HTR-8/SVneo (cell line): ENCODE data around the gene MST1R.

Experiments
- DNase-seq: peaks from one replicate; pipeline ENCODE4 v3.0.0; 2011; ENCODE audit warnings: low spot score, mixed read lengths; ENCODE audit not compliant: insufficient read length
- FAIRE-seq: peaks from 2 replicates; lab custom pipeline; 2011; peaks lifted over from hg19 to GRCh38; lab: Jason Lieb, UNC

The MST1R gene

DNA sequence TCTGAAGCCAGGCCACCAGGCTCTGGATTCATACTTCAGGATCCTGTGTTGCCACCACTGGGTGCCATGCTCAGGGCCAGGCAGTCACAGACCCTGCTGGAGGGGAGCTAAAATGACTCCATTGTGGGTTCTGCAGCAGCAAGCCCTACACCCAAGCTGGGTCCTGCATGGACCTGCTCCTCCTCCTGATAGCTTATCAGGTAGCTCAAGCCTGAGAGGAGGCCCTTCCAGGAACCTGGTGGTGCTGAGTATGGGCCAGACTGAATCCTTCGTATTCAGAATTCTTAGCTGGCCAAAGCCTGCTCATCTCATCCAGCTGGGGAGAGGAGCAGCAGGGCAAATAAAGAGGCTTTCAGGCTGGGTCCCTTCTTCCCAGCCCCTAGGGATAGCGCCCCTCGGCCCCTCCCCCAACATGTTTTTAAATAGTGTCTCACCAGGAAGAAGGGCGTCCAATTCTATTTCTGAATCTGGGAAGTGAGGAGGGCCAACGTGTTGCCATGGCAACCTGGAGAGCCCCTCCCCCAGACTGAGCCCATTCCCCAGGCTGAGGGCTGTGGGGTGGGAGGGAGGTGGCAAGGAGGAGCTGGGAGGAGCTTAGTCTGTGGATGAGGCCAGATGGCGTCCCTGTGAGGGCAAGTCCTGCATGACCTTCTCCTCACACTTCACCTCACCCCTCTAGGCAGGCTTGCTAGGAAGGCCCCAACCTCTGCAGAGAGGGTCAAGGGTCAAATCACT is 22.9 kb downstream of the MST1R start:
- FAIRE-seq (no peak), DNase-seq (no peak)

DNA sequence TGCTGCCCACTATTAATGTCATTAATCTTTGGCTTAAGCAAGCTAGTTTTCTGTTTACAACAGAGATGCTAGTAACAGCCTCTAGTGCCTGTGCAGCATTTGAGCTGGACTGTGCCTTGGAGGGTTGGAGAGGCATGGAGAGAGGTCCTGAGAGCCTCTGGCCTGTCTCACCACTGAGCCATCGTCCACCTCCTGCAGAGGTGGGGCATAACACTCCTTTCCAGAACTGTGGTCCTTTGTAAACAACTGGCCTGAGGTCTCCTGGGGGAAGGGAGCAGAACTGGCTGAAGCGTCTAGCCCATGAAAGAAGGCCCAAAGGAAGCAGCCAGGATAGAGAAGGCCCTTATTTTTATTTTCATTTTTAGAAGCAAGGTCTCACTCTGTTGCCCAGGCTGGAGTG is 24.0 kb downstream of the MST1R start:
- DNase-seq: no peak
- no peak for FAIRE-seq

DNA sequence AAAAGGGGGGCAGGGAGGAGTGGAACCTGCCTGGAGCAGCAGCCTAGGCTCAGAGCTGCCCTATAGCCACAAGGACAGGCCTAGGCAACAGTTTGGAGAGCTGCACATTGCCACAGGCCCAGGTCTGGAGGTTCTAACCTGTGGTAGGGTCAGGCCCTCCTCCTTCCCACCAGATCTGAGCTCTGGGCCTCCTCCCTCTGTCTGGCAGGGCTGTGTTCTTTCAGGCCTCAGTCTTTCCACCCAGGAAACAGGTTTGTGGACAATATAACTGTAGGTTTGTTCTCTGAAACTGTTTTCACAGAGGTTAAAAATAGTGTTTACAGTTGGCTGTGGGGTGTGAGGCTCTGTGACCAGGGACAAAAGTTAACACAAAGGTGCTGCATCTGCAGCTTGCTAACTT is 25.0 kb downstream of the MST1R start:
- FAIRE-seq (no peak), DNase-seq (no peak)

DNA sequence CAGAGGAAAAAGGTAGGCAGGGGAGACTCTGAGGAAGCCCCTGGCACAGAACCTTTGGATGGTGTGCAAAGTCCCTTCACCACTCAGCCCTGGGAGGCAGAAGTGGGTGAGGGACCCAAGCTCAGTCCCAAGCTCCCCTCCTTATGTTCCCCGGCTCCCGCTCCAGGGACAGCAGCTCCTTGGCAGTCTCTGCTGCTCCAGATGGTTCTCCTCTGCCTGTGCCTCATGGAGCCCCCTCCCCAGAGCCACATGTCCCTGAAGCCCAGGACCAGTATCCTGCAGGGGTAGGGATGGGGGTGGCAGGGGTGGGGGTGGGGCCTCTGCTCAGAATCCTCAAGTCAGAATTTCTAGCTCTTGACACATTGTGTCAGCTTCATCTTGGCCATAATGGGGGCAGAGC is 26.0 kb downstream of the MST1R start:
- no peak for FAIRE-seq
- DNase-seq: no peak

DNA sequence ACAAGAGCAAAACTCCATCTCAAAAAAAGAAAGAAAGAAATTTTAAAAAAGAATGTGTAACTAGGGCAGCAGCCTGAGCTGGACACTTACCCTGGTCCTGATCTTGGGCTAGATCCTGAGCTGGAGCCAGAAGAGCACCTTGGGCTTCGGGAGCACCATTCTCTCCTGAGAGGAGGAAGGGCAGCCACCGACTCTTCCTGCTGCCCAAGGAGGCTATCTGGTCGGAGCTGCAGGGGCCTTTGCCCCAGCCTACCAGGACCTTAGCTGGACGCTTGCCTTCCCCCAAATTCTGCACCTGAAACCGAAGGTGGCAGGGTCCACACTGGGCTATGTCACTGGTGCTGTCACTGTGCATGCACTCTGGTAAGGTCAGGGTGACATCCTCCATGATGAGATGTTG is 27.1 kb downstream of the MST1R start:
- FAIRE-seq (no peak), DNase-seq (no peak)

DNA sequence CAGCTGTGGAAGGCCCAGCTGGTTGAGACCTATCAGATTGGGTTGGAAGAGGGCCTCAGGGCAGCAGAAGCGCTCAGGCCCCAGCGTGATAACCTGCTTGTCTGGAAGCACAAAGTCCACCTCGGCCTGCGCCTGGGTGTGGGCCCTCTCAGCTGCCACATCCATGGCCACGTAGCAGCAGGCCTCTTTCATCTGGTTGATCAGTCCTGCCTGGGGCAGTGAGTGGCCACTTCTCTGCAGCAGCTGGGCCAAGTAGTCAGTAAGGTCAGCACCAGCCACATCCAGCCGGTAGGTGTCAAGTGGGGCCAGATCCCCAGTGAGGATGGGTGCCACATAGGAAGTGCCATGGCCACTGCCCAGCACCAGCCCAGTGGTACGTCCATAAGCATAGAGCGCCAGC is 30.1 kb downstream of the MST1R start:
- FAIRE-seq (no peak), DNase-seq (no peak)

DNA sequence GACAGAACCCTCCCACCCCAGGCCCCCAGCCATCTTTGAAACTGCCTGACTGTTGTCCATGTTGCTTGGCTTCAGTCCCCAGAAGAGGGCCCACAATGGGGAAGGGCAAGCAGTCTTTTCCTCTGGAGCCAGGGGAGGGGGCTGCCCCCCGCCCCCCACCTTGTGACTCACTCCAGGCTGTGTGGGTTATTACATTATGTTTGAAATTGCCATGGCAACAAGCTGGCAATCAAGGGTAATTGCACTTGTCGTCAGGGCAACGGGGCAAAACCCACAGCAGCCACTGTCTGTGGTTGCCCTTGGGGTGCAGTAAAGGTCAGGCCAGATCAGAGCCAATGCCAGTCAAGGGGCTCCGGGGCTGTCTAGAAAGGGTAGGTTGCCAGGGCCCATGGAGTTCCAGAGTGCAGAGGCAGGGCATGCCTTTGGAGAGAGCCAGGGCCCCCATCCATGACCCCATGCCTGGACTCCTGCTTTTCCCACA is 30.8 kb downstream of the MST1R start:
- FAIRE-seq (no peak), DNase-seq (no peak)

DNA sequence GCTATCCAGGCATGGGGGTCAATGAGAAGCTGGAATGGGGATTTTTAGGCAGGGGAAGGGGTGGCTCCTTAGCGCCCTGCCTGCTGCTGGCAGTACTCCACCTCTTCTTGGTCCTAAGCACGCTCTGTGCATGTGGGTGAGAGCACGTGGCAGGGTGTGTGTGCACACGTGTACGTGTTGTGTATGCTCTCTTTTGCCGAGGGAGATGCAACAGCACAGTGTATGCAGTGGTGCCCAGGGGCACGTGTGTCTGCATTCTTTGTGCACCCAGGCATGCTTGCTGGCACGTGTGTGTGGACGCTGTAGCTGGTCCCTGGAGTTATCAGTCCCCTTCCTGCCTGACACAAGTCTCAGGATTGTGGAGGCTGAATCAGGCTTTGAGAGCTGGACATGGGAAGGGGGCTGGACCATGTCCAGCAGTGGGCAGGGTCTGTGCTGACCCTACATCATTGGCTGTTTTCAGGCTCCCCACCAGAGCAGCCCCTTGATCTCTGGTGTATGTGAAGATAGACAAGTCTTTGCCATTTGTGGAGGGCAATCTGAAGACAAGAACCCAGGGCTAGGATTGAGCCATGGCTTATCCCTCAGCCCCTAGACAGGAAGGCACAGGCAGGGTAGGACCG is 32.0 kb downstream of the MST1R start:
- FAIRE-seq (peak; percentile 26), DNase-seq (no peak)

DNA sequence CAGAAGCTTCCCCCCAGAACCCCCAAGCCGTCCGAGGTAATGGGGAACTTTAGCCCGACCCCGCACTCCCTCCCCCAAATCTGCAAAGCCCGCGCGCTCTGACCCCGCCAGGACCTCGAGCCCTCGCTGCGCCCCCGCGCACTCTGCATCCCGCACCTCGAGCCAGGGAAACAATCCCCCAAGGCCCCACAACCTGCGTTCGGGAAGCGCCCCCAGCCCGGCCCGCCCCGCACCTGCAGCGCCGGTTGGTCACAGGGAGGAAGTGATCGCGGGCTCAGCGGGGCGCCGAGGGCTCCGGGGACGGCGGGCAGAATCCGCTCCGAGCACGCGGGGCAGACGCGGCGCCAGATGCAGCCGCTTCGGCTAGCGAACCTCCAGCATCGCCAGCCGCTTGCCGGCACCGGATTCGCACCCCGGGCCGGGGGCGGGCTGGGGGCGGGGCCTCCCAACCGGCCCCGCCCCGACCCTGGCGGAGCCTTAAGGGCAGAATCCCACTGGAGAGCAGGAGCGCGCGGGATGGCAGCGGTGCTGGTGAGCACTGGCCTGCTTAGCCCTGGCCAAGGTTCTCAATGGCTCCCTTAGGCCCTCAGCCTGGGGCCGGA is 34.0 kb downstream of the MST1R start, which contains the start of gene CAMKV:
Gene CAMKV, minus strand, starts transcription at position 382 of the 602 bp plus-strand sequence. CDS start 7,518 bp downstream, outside the sequence.
- no peak for FAIRE-seq

DNA sequence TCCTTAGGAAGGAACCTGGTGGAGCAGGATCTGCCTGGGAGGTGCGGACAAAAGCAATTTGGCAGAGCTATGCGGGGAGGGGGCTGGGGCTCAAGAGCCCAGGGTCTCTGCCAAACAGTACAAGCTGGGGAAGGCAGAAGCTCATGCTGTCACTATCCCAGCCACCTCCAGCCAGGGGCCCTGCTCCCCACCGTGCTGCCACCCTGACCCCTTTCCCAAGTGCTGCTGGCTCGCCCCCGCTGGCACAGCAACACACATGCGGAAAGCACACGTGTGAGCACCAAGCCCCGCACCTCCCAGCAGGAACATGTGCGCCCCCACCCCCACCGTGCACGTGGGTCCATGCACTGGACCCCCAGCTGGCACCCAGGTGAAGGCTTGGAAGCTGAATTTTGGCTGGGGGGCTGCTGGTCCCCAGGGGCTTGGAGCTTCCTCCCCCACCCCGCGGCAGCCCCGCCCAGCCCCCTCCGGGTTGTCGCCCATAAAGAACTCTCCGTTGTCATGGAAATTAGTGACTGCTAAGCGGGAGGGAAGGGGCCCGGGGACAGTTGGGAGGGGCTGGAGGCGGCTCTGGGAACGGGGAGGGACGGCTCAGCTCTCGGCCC is 34.7 kb downstream of the MST1R start:
- FAIRE-seq: no peak
- DNase-seq: no peak

More for the DNA sequence above, 34.0 kb downstream of the MST1R start, which contains the start of gene CAMKV:
- peak; percentile 21 for DNase-seq

DNA sequence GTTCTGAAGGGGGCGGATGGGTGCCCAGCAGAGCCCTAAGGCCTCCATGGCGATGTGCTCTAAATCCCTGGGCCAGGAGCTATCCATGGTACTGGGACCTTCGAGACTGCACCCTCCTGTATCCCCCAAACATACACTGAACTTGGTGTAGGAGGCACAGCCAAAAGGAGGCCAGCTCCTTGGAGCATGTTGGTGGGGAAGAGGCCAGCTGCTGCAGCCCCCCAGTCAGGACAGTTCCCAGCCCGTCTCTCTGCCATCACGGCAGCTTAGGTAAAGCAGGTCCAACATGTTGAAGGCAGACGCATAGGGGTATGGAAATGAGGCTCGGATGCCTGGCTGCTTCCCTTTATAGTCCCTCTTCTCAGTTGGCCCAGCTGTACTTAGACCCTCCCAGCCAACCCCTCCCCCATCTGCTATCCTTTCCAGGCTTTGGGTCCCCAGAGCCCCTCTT is 35.8 kb downstream of the MST1R start:
- FAIRE-seq: no peak

DNA sequence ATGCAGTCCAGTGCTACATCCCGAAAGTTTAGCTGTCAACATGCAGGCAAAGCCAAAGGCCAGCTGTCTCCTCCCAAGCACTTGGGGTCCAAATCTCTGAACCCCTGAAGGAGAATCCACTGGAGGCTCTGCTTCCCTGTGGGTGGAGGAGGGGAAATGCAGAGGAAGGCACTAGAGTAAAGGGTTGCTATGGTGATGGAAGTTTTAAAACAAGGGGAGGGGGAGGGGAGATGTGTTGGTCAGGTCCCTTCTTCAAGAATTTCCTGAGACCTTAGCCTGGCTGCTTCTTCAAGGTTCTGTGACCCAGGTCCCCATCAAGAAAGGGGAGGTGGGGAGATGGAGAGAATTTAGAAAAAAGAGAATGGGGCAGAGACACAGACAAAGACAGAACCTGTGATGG is 36.3 kb downstream of the MST1R start:
- DNase-seq (no peak), FAIRE-seq (no peak)

More for the DNA sequence above, 35.8 kb downstream of the MST1R start:
- peak; percentile 56 for DNase-seq

DNA sequence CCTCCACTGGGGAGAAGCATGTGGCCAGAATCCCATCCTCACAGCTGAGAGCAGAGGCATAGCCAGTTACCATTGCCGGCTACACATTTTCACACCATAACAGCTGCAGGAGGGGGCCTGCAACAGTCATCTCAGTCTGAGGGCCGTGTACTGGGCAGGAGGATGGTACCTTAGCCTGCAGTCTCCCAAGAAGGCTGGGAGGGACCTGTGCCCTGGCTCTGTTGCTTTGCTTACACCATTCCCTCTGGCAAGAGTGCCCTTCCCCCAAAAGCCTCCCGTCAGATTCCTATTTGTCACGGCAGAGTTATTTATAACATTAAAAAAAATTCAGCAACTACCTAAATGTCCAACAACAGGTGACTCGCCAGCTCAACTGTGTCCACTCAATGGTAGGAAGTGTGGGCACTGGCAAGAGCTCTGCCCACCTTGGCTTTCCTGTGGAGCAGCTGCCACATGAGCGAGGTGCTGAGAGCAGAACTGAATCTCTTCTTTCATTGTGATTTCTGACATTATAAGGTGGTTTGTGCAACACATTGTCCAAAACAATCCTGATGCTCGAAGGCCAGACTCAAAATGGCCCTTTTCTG is 38.4 kb downstream of the MST1R start:
- no peak for DNase-seq
- FAIRE-seq: no peak

DNA sequence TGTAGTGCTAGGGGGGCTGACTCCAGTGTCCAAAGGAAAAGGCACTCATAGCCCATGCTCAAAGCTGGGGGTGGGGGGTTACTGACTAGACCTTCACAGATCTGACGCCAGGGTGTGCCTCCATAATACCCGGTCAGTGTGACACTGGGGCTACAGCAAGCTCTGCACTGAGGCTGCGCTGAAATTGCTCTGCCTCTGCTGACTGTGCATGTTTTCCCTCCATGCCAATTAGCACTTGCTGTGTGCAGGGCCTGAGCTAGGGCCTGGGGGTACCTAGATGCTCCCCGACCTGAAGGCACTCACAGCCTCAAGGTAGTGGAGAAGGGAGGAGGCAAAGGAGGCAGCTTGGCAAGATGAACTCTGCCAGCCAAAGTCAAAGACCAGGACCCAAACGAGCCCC is 39.2 kb downstream of the MST1R start:
- DNase-seq: no peak
- FAIRE-seq: no peak

DNA sequence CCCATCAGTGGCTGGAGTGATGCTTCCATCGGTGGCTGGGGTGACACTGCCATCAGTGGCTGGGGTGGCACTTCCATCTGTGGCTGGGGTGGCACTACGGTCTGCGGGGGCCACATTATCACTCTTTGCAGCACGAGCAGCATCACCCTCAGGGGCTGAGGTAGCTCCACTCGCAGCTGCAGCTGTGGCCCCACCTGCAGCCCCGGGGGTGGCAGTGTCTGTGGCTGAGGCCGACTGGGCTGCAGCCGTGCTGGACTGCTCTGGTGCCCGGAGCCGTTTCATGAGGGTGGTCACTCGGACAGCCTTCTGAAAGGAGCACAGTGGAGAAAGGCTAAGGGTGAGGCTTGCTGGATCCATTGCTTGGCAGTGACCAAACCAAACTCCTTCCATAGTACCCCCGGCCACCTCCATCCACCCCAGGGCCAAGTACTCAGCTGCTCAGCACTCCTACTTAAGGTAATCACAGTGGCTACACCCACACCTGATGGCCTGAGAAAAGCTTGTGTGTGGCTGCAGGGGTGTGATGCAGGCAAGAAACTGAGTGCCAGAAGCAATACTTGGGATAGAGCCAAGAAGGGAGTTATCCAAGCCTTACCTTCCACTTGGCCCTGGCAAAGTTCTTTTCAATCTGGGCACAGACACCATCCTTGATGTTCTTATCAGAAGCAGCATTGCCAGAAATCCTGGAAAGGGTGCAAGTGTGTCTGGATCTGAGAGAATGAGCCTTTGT is 43.9 kb downstream of the MST1R start:
- FAIRE-seq: no peak

DNA sequence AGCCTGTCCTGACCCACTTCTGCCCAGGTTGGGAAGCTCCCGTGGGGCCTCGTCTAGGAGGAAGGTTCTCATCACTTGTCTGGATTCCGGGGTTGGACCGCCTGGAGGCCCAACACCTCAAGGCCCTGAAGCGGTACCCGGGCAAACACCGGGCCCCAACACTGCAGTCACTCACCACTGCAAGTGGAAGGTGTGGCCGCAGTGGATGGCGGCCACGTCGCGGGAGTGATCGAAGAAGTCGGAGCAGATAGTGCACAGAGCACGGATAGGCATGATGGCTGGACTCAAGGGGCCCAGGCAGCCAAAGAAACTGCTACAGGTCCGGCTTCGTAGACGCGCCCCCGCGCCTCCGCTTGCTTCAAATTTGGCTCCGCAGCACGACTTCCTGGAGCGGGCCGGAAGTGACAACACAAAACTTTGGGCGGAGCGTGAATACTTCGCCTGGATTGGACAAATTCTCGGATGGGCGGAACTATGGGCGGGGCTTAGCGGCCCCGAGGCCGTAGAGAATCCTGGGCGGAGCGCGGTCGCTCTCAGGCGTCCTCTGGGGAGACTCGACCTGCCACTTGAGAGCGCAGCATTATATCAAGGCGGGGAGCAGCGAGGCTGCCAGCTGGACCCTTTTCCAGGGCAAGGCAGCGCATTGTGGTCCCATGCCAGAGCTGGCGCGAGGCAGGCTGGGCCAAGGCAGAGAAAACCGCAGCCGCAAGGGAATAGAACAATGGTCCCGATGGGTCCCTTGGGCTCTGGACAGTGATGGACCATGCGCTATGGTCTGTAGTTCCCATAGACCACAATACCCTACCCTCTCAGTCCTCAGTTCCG is 47.3 kb downstream of the MST1R start, which contains the start of gene TRAIP:
Gene TRAIP, minus strand, starts transcription at position 384 of the 825 bp plus-strand sequence. Its CDS starts 111 bp downstream, at position 273.
- peak; percentile 97 for FAIRE-seq
- peak; percentile 98 for DNase-seq

More for the DNA sequence above, 43.9 kb downstream of the MST1R start:
- DNase-seq: no peak

DNA sequence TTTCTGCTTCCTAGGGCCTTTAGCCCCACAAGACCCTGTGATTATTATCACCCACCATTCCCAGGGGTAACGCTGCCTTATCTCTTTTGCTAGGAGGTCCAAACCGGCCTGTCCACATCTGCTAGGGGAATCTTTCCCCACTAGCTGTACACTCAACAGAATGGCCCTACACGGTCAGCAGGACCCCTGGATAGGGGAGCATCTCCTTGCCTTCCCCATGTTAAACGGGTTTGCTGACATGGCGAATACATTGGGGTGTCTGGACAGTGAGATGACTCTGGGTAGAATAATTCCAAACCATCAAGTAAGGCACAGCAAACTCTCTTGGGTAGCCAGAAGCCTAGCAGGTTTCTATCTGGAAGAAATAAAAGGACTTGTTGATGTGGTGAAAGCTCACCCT is 48.0 kb downstream of the MST1R start:
- DNase-seq (no peak), FAIRE-seq (peak; percentile 9)

DNA sequence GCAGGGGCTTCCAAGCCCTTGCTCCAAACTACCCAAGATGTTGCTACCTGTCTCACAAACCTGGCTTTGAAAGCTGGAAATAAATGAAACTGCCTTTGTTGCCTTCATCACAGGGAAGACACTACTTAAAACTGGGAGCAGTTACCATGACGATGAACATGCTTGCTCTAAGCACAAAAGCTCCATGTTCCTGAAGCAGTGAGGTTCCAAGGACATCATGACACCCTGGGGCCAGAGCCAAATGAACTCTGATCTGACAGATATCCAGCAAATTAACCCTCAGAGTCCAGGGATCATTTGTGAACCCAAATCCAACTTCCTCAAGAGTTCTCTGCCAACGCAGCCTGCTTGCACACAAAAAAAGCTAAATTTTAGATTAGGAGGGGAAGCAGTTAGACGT is 58.0 kb downstream of the MST1R start:
- no peak for FAIRE-seq
- DNase-seq: no peak
